SK-N-MC (cell line): Measurements from ENCODE around the gene MLC1.

Source experiments
- EZH2 ChIP-seq: fragments of 200-600 bp; sonication (generic); IDR thresholded peaks from one replicate; pipeline ENCODE4 v1.6.1; 2017; ENCODE audit warnings: antibody characterized with exemption
- POLR2AphosphoS5 ChIP-seq: IDR thresholded peaks from 2 replicates; pipeline ENCODE4 v1.6.1; 2012; ENCODE audit warnings: mild to moderate bottlenecking, low read depth, low read length, borderline replicate concordance

DNA sequence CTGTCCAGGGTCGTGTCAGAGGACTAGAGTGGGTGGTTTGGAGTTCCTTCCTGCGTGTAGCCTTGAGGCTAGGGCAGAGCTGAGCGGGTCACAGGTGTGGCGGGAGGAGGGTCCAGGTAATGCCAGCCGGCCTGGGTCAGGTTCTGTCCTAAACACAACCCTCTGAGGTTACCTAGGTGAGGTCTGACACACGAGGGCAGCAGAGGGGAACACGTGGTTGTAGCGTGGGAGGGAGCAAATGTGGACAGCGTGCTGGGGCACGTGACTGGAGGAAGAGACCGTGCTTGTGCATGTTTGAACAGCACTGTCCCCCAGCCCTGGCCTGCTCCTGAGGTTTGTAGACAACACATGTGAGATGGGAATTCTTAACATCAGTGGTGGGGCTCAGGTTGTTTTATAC, 17.7 kb upstream of the MLC1 start:
- no peak for TF ChIP-seq EZH2
- TF ChIP-seq POLR2AphosphoS5 = no peak
